Lung (tissue), 12 donors: Measurements from ENCODE around the gene SCARB1. TPM values are rescaled to one million over a fixed set of nuclear protein-coding genes. Genes with fewer than 3 reads are reported as not detected.

ENCODE experiments used
- ATAC-seq: fragments of 200-7000 bp; cut with Tn5 transposase; one replicate; pipeline ENCODE4 v1.9.1; 2020; ENCODE audit warnings: moderate number of reproducible peaks; ENCODE audit not compliant: insufficient read depth, low FRiP score
- DNase-seq, 3 donors: peaks; one replicate each; pipeline ENCODE4 v3.0.0-alpha.2; 2013 to 2017
- H3K27ac ChIP-seq, 2 donors: one replicate each; pipeline ENCODE4 v1.5.1; 2013; ENCODE audit warnings: mild to moderate bottlenecking in 2 of 2, moderate library complexity in 2 of 2, control low read depth in 1 of 2, inconsistent platforms in 1 of 2, low read depth in 1 of 2, low read length in 1 of 2
- H3K27me3 ChIP-seq, 3 donors: one replicate each; pipeline ENCODE4 v1.5.1; 2013; ENCODE audit warnings: low read length in 2 of 3; ENCODE audit not compliant: control insufficient read depth in 3 of 3, insufficient read depth in 3 of 3
- H3K36me3 ChIP-seq, 4 donors: one replicate each; pipeline ENCODE4 v1.5.1; 2013; ENCODE audit warnings: low read length in 4 of 4, mild to moderate bottlenecking in 1 of 4, moderate library complexity in 1 of 4; ENCODE audit not compliant: control insufficient read depth in 4 of 4, insufficient read depth in 4 of 4
- H3K4me1 ChIP-seq, 5 donors: one replicate each; pipeline ENCODE4 v1.5.1; 2013; ENCODE audit warnings: low read length in 5 of 5, mild to moderate bottlenecking in 2 of 5, moderate library complexity in 1 of 5; ENCODE audit not compliant: control insufficient read depth in 5 of 5, insufficient read depth in 5 of 5
- H3K4me3 ChIP-seq: one replicate; pipeline ENCODE4 v1.5.1; 2013; ENCODE audit warnings: mild to moderate bottlenecking, control low read depth, moderate library complexity
- H3K9ac ChIP-seq, 2 donors: one replicate each; pipeline ENCODE4 v1.5.1; 2013; ENCODE audit warnings: low read length in 2 of 2, control low read depth in 1 of 2; ENCODE audit not compliant: insufficient read depth in 1 of 2
- H3K9me3 ChIP-seq, 4 donors: one replicate each; pipeline ENCODE4 v1.5.1; 2013; ENCODE audit warnings: low read length in 3 of 4, mild to moderate bottlenecking in 1 of 4, moderate library complexity in 1 of 4; ENCODE audit not compliant: control insufficient read depth in 4 of 4, insufficient read depth in 3 of 4
- WGBS, 2 donors: extraction: QIAGEN DNeasy Blood & Tissue Kit; methylation state at CpG; one replicate each; pipeline ENCODE4 v1.1.7; 2013; 5-methylcytosine and 5-hydroxymethylcytosine counted together
- polyA plus RNA-seq, 2 donors: library from polyadenylated mRNA; stranded (reverse); fragments of 200-250 nt; gene quantifications; one replicate each; pipeline ENCODE4 v1.2.1, GENCODE V29; 2013
- total RNA-seq, 2 donors: library from RNA; depleted of rRNA in 1 of 2; stranded (reverse); fragments of >200 nt in 1 of 2; gene quantifications; one replicate each; pipeline ENCODE4 v1.2.1, GENCODE V29; 2014 to 2021
- TF ChIP-seq, protein P1 (sequence below): IDR thresholded peaks from 2 replicates; pipeline ENCODE4 v1.5.1; 2012; ENCODE audit warnings: mild to moderate bottlenecking; ENCODE audit errors: control extremely low read depth, extremely low read depth
- donor health status: control.
- donor health status: control.
- donor health status: Bipolar disorder and iron deficiency.
- donor health status: healthy.
- donor health status: DM: yes; HTN: yes; CAD: no.

SCARB1 gene
- total and polyA plus RNA-seq, 4 donors = 11.9 to 31.3 (median 28.8) TPM

DNA sequence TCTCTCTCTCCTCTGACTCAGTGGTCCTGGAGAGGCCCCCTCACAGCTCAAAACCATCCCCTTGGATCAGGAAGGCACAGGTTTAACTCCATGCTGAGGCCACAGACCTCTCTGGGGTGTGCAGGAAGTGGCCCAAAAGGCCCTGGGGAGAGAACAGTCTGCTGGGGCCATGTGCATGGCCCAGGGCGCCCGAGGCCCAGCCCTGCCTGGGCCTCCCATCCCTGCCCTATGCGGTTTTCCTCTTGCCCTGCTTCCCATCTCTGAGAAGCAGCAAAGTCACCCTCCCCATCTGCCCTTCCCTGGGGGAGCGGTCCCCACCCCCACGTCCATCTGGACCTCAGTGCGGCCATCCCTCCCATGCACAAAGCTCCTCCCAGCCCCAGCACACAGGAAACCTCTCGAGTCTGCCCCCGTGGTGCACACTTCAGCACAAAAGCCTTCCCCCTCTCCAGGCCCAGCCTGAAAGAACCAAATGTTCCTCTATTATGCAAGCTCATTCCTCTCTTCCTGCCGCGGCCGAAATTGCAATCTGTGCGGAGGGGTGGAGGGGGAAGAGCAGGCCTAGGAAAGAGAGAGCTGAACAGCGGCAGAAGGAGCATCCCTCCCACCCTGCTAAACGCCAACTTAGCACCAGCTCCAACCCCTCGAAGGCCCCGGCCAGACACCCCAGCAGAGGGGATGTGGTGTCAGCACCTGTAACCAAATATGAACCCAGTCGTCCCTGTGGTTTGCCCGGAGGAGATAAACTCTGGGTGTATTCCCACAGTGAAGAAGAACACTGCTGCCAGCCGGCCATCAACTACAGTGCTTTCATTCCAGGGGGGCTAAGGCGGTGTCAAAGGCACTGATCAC lies 108.5 kb downstream of the SCARB1 start:
- 20 to 32% methylated on average over 20 of the region's 20 CpGs for WGBS, 2 donors
- Histone ChIP-seq H3K36me3 (no peaks in the 10 kb centered on the region), H3K27ac (peak overlapping the region; percentile 47 to 94), H3K9me3 (peaks cover 0 to 5% (median 2%) of the 10 kb centered on the region in 4 donors), H3K4me3 (no peak overlapping the region), H3K4me1 (peaks cover 0 to 40% (median 18%) of the 10 kb centered on the region in 5 donors), H3K9ac (no peak overlapping the region), H3K27me3 (no peaks in the 10 kb centered on the region)
- TF ChIP-seq, protein P1, sequence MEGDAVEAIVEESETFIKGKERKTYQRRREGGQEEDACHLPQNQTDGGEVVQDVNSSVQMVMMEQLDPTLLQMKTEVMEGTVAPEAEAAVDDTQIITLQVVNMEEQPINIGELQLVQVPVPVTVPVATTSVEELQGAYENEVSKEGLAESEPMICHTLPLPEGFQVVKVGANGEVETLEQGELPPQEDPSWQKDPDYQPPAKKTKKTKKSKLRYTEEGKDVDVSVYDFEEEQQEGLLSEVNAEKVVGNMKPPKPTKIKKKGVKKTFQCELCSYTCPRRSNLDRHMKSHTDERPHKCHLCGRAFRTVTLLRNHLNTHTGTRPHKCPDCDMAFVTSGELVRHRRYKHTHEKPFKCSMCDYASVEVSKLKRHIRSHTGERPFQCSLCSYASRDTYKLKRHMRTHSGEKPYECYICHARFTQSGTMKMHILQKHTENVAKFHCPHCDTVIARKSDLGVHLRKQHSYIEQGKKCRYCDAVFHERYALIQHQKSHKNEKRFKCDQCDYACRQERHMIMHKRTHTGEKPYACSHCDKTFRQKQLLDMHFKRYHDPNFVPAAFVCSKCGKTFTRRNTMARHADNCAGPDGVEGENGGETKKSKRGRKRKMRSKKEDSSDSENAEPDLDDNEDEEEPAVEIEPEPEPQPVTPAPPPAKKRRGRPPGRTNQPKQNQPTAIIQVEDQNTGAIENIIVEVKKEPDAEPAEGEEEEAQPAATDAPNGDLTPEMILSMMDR = no peak
- ATAC-seq (peak; percentile 86), DNase-seq (peak; percentile 85 to 96 (median 91))

DNA sequence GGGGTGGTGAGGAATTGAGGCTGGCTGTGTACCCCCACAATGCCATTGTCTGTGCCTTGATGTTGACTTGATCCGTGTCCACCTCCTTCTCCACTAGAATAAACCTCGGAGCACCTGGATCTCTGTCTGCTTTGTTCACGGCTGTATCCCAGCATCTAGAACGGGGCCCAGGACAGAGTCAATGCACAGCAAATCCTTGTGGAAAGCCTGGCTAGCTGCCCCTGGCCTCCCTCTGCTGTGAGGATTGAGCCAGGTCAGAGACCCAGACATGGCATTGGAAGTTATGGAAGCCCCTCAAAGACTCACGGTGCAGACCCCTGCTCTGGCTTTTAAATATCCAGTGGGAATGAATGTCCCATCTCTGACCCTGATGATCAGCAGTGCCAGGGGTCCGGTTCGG lies 109.2 kb downstream of the SCARB1 start:
- Histone ChIP-seq H3K4me3 (no peak overlapping the region), H3K27ac (peak overlapping the region in 1 of 2 donors; percentile 87), H3K27me3 (no peaks in the 10 kb centered on the region), H3K9ac (no peak overlapping the region), H3K9me3 (peaks cover 0 to 5% (median 2%) of the 10 kb centered on the region in 4 donors), H3K36me3 (no peaks in the 10 kb centered on the region), H3K4me1 (peaks cover 0 to 34% (median 17%) of the 10 kb centered on the region in 5 donors)
- no peak for ATAC-seq
- 75 to 87% methylated on average over 7 of the region's 7 CpGs for WGBS, 2 donors
- no peak for DNase-seq
- TF ChIP-seq, protein P1 = no peak

DNA sequence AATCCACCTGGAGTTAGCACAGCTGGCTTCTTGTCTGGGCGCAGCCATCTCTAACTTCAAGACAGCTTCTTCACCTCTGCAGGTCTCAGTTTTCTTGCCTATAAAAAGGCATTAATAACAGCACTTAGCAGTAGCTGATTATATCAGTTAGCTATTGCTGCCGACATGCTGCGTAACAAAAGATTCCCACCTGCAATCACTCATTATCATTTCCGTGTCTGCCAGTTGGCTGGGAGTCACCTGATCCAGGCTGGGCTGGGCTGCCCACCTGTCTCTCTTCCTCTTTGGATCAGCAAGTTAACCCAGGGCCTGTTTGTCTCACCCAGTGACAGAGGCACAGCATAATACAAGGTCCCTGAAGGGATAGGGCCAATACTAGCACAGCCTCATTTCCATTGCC lies 109.7 kb downstream of the SCARB1 start:
- Histone ChIP-seq H3K4me3 (no peak overlapping the region), H3K27ac (peak overlapping the region in 1 of 2 donors; percentile 87), H3K36me3 (no peaks in the 10 kb centered on the region), H3K9me3 (peaks cover 0 to 5% (median 2%) of the 10 kb centered on the region in 4 donors), H3K4me1 (peaks cover 0 to 29% (median 13%) of the 10 kb centered on the region in 5 donors), H3K9ac (no peak overlapping the region), H3K27me3 (no peaks in the 10 kb centered on the region)
- TF ChIP-seq, protein P1 = no peak
- ATAC-seq = no peak
- WGBS, 2 donors = 98% methylated on average over 4 of the region's 4 CpGs
- no peak for DNase-seq
